ENCODE results near the gene NAT14.

GRCh38 chr19:55478364-55478763 lies 6.6 kb upstream of the NAT14 start:
- TF ChIP-seq POLR2AphosphoS5 (IDR thresholded peaks at IDR 0.05; ENCODE audit: insufficient read depth in 1 of 2, low read depth in 1 of 2) (no peak), CTCF (IDR thresholded peaks at IDR 0.05) (no peak)
